Measurements from ENCODE around the gene TARP.

GRCh38 chr7:38321967-38322366 lies 48.5 kb upstream of the TARP start:
- TF ChIP-seq POLR2A (IDR thresholded peaks at IDR 0.05) (no peak), CTCF (IDR thresholded peaks at IDR 0.05) (no peak)
